K562 (cell line): ENCODE measurements around the gene OLFML2A. TPM values are rescaled to one million over a fixed set of nuclear protein-coding genes. Genes with fewer than 3 reads are reported as not detected.
A peak's percentile ranks its signal among the peaks of the same experiment; 100 is the strongest.

ENCODE experiments used
- ATAC-seq: fragments of 200-7000 bp; cut with Tn5 transposase; 3 replicates; pipeline ENCODE4 v1.9.1; 2020; ENCODE audit warnings: moderate library complexity
- BruUV-seq: library from RNA; stranded (reverse); fragments of 400-500 nt; replicated peaks from 2 replicates; lab custom pipeline; 2021; lab: Mats Ljungman, UMichigan
- CTCF ChIA-PET: fragments of 300-600 bp; formaldehyde crosslinking; extraction: SDS; loops from one replicate; lab custom pipeline; 2021; ENCODE audit warnings: low intra/inter-chr PET ratio; lab: Yijun Ruan, JAX
- POLR2A ChIA-PET: fragments of 300-600, 350-650 bp; sonication (Branson Sonifier 250); formaldehyde crosslinking; extraction: SDS; loops from one replicate; lab custom pipeline; 2021; ENCODE audit warnings: antibody characterized with exemption, inconsistent platforms; lab: Yijun Ruan, JAX
- DNase-seq, 4 experiments: peaks; one replicate each; pipeline versions ENCODE4 v3.0.0 to v3.0.0-alpha.2; 2011 to 2018; ENCODE audit warnings: low spot score in 3 of 4, mixed read lengths in 3 of 4; ENCODE audit errors: extremely low read depth in 1 of 4
- FAIRE-seq: peaks from 2 replicates; lab custom pipeline; 2011; peaks lifted over from hg19 to GRCh38; lab: Jason Lieb, UNC
- H2AFZ ChIP-seq: 2 replicates; pipeline ENCODE4 v1.6.0; 2011; ENCODE audit warnings: low read depth, low read length, control low read depth, inconsistent platforms
- H3K27ac ChIP-seq: fragments of 200-600 bp; 3 replicates; pipeline ENCODE4 v1.8.0; 2011; ENCODE audit warnings: low read depth, mild to moderate bottlenecking, control low read depth, inconsistent platforms, low read length, moderate library complexity, mixed read lengths; ENCODE audit errors: extremely low read depth
- H3K27me3 ChIP-seq, 2 experiments: fragments of 300-600 bp in 1 of 2; 2 replicates in 1 of 2; 3 replicates in 1 of 2; pipeline versions ENCODE4 v1.6.0 to v1.8.0; 2011; ENCODE audit warnings: inconsistent platforms in 2 of 2, low read length in 2 of 2, mild to moderate bottlenecking in 1 of 2, mixed read lengths in 1 of 2, moderate library complexity in 1 of 2; ENCODE audit not compliant: control insufficient read depth in 2 of 2, insufficient read depth in 2 of 2
- H3K36me3 ChIP-seq: fragments of 300-600 bp; 3 replicates; pipeline ENCODE4 v1.8.0; 2011; ENCODE audit warnings: mild to moderate bottlenecking, low read length, inconsistent platforms; ENCODE audit not compliant: control insufficient read depth, insufficient read depth
- H3K4me1 ChIP-seq, 2 experiments: fragments of 200-600 bp in 1 of 2; replicated peaks in 1 of 2; 2 replicates in 1 of 2; 3 replicates in 1 of 2; pipeline versions ENCODE4 v1.5.1 to v1.8.0; 2011; ENCODE audit warnings: inconsistent platforms in 2 of 2, low read length in 2 of 2, mild to moderate bottlenecking in 1 of 2, mixed read lengths in 1 of 2, moderate library complexity in 1 of 2; ENCODE audit not compliant: control insufficient read depth in 2 of 2, insufficient read depth in 2 of 2
- H3K4me2 ChIP-seq: 2 replicates; pipeline ENCODE4 v1.6.1; 2011; ENCODE audit warnings: low read length, control low read depth, inconsistent platforms, mixed read lengths; ENCODE audit not compliant: insufficient read depth
- H3K4me3 ChIP-seq: fragments of 200-600 bp; sonication (generic), shearing (Covaris generic); 2 replicates; pipeline ENCODE4 v1.5.1; 2016; ENCODE audit warnings: control low read depth, inconsistent platforms
- H3K79me2 ChIP-seq: fragments of 200-600 bp; 3 replicates; pipeline ENCODE4 v1.8.0; 2011; ENCODE audit warnings: low read length, inconsistent platforms; ENCODE audit not compliant: control insufficient read depth, insufficient read depth
- H3K9ac ChIP-seq, 2 experiments: 2 replicates each; pipeline versions ENCODE4 v1.6.0 to v1.6.1; 2011; ENCODE audit warnings: low read depth in 2 of 2, low read length in 2 of 2, control low read depth in 1 of 2, inconsistent platforms in 1 of 2, mild to moderate bottlenecking in 1 of 2, mixed read lengths in 1 of 2; ENCODE audit not compliant: insufficient read depth in 1 of 2
- H3K9me1 ChIP-seq: one replicate; pipeline ENCODE4 v1.6.0; 2011; ENCODE audit warnings: inconsistent platforms, mild to moderate bottlenecking, low read length, moderate library complexity; ENCODE audit not compliant: control insufficient read depth, insufficient read depth
- H3K9me3 ChIP-seq: replicated peaks from 2 replicates; pipeline ENCODE4 v1.5.1; 2011; ENCODE audit warnings: low read depth, low read length, inconsistent platforms; ENCODE audit not compliant: control insufficient read depth, insufficient read depth
- H4K20me1 ChIP-seq: replicated peaks from 2 replicates; pipeline ENCODE4 v1.6.1; 2011; ENCODE audit warnings: low read length, inconsistent platforms, mixed read lengths; ENCODE audit not compliant: control insufficient read depth, insufficient read depth
- CEBPZ ChIP-seq: fragments of 150-350 bp; IDR thresholded peaks from 2 replicates; pipeline ENCODE4 v1.6.1; 2014; ENCODE audit warnings: low read depth, mild to moderate bottlenecking, low read length, borderline replicate concordance
- ETS1 ChIP-seq: conservative IDR thresholded peaks from 2 replicates; pipeline ENCODE4 v1.6.1; 2011; ENCODE audit warnings: low read depth, mild to moderate bottlenecking, low read length; ENCODE audit not compliant: control insufficient read depth
- POLR2G ChIP-seq: fragments of 200-400 bp; formaldehyde crosslinking; IDR thresholded peaks from 2 replicates; pipeline ENCODE4 v1.6.1; 2017; ENCODE audit warnings: low read depth, mild to moderate bottlenecking, antibody characterized with exemption, low read length, moderate library complexity
- POU5F1 ChIP-seq: fragments of 150-350 bp; IDR thresholded peaks from 2 replicates; pipeline ENCODE4 v1.6.1; 2014; ENCODE audit warnings: borderline replicate concordance, low read length, low read depth, mild to moderate bottlenecking; ENCODE audit not compliant: partially characterized antibody
- U2AF1 ChIP-seq: fragments of 200-400 bp; formaldehyde crosslinking; optimal IDR thresholded peaks from 2 replicates; pipeline ENCODE3; 2017; ENCODE audit warnings: mild to moderate bottlenecking, low read depth, low read length, moderate library complexity
- USF1 ChIP-seq: sonication (generic); formaldehyde crosslinking; IDR thresholded peaks from 2 replicates; pipeline ENCODE4 v1.9.0; 2022; ENCODE audit warnings: mild to moderate bottlenecking, missing genetic modification reagents
- ZBTB5 ChIP-seq: fragments of 450-650 bp; IDR thresholded peaks from 2 replicates; pipeline ENCODE4 v1.6.1; 2017; ENCODE audit warnings: antibody characterized with exemption
- ZEB2 ChIP-seq: fragments of 450-650 bp; IDR thresholded peaks from 2 replicates; pipeline ENCODE4 v1.6.1; 2016
- ZNF384 ChIP-seq: IDR thresholded peaks from 2 replicates; pipeline ENCODE4 v1.6.1; 2012; ENCODE audit warnings: low read depth, low read length, improper control_type of control experiment
- ZNF655 ChIP-seq: fragments of 250-450 bp; sonication (Bioruptor Pico); IDR thresholded peaks from 2 replicates; pipeline ENCODE4 v1.5.0; 2021
- whole genome bisulfite sequencing: fragments of 100-300 bp; shearing (Covaris generic); methylation state at CpG from one replicate; pipeline ENCODE4 v1.1.6; 2016; ENCODE audit warnings: low coverage, mixed read lengths; ENCODE audit not compliant: insufficient coverage; ENCODE audit errors: missing lambda C conversion rate; 5-methylcytosine and 5-hydroxymethylcytosine counted together
- in situ Hi-C: fragments of 300-500 bp; cut with MboI; formaldehyde crosslinking; loops from 4 replicates; pipeline ENCODE4 v1.15.0; 2018; ENCODE audit warnings: inconsistent platforms, mixed read lengths
- intact Hi-C: fragments of 100-400 bp; cut with micrococcal nuclease; formaldehyde crosslinking; loops from 2 replicates; pipeline ENCODE4 v1.14.2; 2022
- polyA plus RNA-seq, 8 experiments: library from polyadenylated mRNA; depleted of rRNA in 4 of 8; stranded (reverse) in 5 of 8; unstranded in 3 of 8; fragments of >200 nt; fragmentation: Nextera tagmentation in 2 of 8; fragmentation: Illumina TruSeq in 1 of 8; extraction: Ambion mirVana in 2 of 8; extraction: Trizol in 1 of 8; gene quantifications; 2 replicates each; pipeline versions ENCODE4 v1.2.1 to v1.2.3, GENCODE V29; 2011 to 2014; ENCODE audit warnings: inconsistent platforms in 1 of 8, missing spikeins in 1 of 8
- total RNA-seq, 7 experiments: library from RNA; depleted of rRNA in 6 of 7; stranded (reverse); fragments of >200 nt in 6 of 7; fragmentation: Illumina TruSeq in 2 of 7; extraction: Trizol in 2 of 7; gene quantifications; 2 replicates each; pipeline versions ENCODE4 v1.2.1 to v1.2.3, GENCODE V29; 2011 to 2021; ENCODE audit warnings: low replicate concordance in 1 of 7

The OLFML2A gene
- total and polyA plus RNA-seq, 9 of the 15 experiments (the other 6 are each of a cell fraction or from before 2014, with no cell fraction given) = 0.16 TPM; not detected in 8

GRCh38 chr9:124861342-124862229, 84.7 kb downstream of the OLFML2A start, which contains the start of the genes ARPC5L and RPL35:
ARPC5L (plus strand) TSS chr9:124862130; CDS start chr9:124869291, 7,161 bp downstream.
RPL35 (minus strand) TSS chr9:124861957; CDS start chr9:124861912, 45 bp downstream.
- peaks cover 54% of the 10 kb centered on the region for H3K36me3 ChIP-seq
- peak; percentile 90 for ATAC-seq
- H3K79me2 ChIP-seq = peaks cover 59% of the 10 kb centered on the region
- ChIA-PET CTCF (no interaction called here), POLR2A (interaction anchor here (0.6 to 2.9 kb wide), 31 partner anchors 9 to 500 kb away, joined by 3 to 39 read pairs (median 5); partner anchors contain the start of genes NR6A1, SCAI and WDR38)
- peaks cover 15% of the 10 kb centered on the region for H3K9me1 ChIP-seq
- H3K4me3 ChIP-seq = peak within 1 kb of the TSS; percentile 99
- FAIRE-seq = no peak
- H3K27ac ChIP-seq = peak within 1 kb of the TSS; percentile 94
- DNase-seq = peak; percentile 95 to 99 (median 96)
- no peaks in the 10 kb centered on the region; the same call in 1 of the 2 replicates for H3K9me3 ChIP-seq
- H3K4me1 ChIP-seq = peaks cover 23 to 42% of the 10 kb centered on the region in 2 experiments
- intact Hi-C loops (loop anchor here (2.0 kb wide), 1 partner anchor 281 kb away; the partner anchor contains the start of gene SCAI), in situ Hi-C loops (loop anchor here (10.0 kb wide), 1 partner anchor 283 kb away; the partner anchor contains the start of gene SCAI)
- H3K27me3 ChIP-seq = no peaks in the 10 kb centered on the region
- peaks cover 45% of the 10 kb centered on the region for H4K20me1 ChIP-seq
- H3K9ac ChIP-seq = peak within 1 kb of the TSS; percentile 97 to 100
- BruUV-seq = TSS peak; percentile 54
- under 1% methylated on average over 57 of the region's 92 CpGs for whole genome bisulfite sequencing
- H2AFZ ChIP-seq = peak within 1 kb of the TSS; percentile 99
- H3K4me2 ChIP-seq = peak within 1 kb of the TSS; percentile 98
- TF ChIP-seq POU5F1 (no peak), U2AF1 (peak; percentile 96), ZEB2 (no peak), CEBPZ (no peak), USF1 (no peak), ZNF655 (CRISPR knock-in tag) (no peak), ZNF384 (peak; percentile 35; the same call in 1 of the 2 replicates), ETS1 (peak; percentile 84), POLR2G (peak; percentile 99), ZBTB5 (no peak)
